NCI-H1694 (cell line): ENCODE data around the gene RPL9.
"Not testable (repeated sequence)": the region's sequence is repeated elsewhere in the genome, so short reads cannot be mapped to it uniquely, and the experiment has no call there.

Source experiments
- DNase-seq: peaks from one replicate; lab custom pipeline; 2025; lab: John Stamatoyannopoulos, UW

RPL9 gene

GRCh38 chr4:39425297-39425696 is 33.4 kb downstream of the RPL9 start:
- DNase-seq, result not testable (repeated sequence)

DNA sequence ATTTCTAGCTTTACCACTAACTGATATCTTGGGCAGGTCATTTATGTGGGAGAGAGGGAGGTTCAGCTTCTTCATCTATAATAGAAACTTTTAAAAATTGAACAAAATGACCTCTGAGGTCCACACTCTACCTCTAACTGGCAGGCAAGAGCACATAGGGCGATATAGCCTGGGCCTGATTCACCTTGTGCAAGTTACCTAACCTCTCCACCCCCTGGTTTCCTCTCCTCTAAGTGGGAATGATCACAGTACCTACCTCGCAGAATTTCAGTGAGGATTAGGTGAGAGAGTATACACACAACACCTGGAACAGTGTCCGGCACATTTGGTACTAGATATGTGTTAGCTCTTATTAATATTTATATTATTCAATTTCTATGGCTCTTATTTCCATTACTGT is 36.5 kb downstream of the RPL9 start:
- DNase-seq, result no peak

DNA sequence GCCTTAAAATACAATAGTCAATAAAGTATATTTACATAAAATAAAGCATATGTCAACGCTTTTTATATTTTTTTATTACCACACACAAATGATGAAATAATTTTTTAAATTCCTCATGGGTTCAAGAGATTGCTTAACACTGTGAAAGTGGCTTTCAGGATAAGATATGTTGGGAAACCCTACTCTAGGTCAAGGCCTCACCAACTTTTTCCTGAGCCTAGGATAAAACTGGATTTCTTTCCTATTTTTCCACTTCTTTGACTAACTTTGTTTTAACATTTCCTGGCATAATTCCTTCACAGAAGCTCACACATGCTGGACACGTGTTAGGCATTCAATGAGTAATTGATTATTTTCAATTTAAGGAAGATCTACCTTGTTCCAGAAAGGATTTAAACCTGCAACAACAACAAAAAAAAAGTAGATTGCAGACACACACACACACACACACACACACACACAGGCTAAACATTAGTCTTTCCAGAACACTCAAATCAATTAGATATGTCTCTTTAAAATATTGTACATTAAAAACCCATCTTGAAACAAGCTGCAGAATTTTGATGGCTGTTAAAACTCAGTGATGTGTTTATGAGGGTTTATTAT is 42.9 kb downstream of the RPL9 start:
- no peak for DNase-seq

- not testable (repeated sequence) for DNase-seq
Observed at GRCh38 chr4:39411561-39411960, 47.2 kb downstream of the RPL9 start.

DNA sequence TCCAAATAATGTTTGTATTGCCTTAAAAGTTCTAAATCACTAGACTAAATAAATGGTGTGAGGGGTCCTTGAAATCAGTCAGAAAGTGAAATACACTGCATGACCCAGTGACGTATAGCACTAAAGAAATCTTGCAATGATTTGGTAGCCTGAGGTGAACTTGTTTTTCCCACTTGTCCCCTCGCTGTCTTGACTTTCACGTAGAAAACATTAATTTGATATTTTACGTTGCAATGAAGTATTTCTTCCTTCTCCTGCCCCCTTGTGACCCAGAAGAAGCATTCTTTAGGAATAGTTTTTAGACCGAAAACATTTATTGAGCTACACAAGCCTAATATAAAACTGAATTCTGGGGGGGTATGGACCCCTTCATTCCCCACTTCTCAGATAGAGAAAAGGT is 48.3 kb downstream of the RPL9 start:
- DNase-seq, result no peak

DNA sequence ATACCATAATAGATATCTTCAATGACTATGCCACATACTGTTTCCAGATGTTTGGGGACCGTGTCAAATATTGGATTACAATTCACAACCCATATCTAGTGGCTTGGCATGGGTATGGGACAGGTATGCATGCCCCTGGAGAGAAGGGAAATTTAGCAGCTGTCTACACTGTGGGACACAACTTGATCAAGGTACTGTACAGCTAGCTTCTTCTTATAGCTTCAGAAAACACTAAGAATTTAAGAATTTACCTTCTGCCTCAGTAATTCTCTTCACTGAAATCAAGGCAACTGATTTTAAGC is 51.2 kb downstream of the RPL9 start:
- DNase-seq, result no peak

DNA sequence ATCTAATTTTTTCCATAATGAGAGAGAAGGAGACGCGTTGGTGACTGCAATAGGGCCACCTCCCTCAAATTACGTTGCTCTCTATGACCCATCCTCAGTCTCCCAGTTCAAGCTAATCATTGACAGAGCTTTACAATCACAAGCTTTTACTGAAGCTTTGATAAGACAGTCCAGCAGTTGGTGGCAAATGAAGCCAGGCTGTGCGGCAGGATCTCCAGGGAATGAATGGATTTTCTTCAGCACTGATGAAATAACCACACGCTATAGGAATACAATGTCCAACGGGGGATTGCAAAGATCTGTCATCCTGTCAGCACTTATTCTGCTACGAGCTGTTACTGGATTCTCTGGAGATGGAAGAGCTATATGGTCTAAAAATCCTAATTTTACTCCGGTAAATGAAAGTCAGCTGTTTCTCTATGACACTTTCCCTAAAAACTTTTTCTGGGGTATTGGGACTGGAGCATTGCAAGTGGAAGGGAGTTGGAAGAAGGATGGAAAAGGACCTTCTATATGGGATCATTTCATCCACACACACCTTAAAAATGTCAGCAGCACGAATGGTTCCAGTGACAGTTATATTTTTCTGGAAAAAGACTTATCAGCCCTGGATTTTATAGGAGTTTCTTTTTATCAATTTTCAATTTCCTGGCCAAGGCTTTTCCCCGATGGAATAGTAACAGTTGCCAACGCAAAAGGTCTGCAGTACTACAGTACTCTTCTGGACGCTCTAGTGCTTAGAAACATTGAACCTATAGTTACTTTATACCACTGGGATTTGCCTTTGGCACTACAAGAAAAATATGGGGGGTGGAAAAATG is 51.7 kb downstream of the RPL9 start, which contains the start of gene KLB:
Gene KLB (plus strand): TSS at position 168 of the 821 bp plus-strand sequence. CDS start 20 bp downstream, at position 188.
- no peak for DNase-seq
